Progenitor cell of endocrine pancreas (in vitro differentiated cells): ENCODE data around the gene EIF1. TPM values are rescaled to one million over a fixed set of nuclear protein-coding genes. Genes with fewer than 3 reads are reported as not detected.

ENCODE experiments used
- DNase-seq: peaks from one replicate; pipeline ENCODE4 v3.0.0; 2021; ENCODE audit warnings: low spot score; ENCODE audit not compliant: unreplicated experiment
- H3K27ac Mint-ChIP-seq: 2 replicates; pipeline ENCODE4 v1.8.0; 2021; ENCODE audit warnings: mild to moderate bottlenecking, moderate library complexity, mixed read lengths
- H3K27me3 Mint-ChIP-seq: 2 replicates; pipeline ENCODE4 v1.8.0; 2021; ENCODE audit warnings: mixed read lengths
- H3K36me3 Mint-ChIP-seq: 2 replicates; pipeline ENCODE4 v1.8.0; 2022; ENCODE audit warnings: mixed read lengths; ENCODE audit not compliant: insufficient read depth
- H3K4me1 Mint-ChIP-seq: 2 replicates; pipeline ENCODE4 v1.8.0; 2021; ENCODE audit warnings: low read depth, mixed read lengths
- H3K4me3 Mint-ChIP-seq: 2 replicates; pipeline ENCODE4 v1.8.0; 2021; ENCODE audit warnings: low read depth, mild to moderate bottlenecking, moderate library complexity, mixed read lengths
- H3K9me3 Mint-ChIP-seq: 2 replicates; pipeline ENCODE4 v1.8.0; 2021; ENCODE audit warnings: low read depth, mixed read lengths
- total RNA-seq: library from RNA; stranded (reverse); gene quantifications from 2 replicates; pipeline ENCODE4 v1.2.1, GENCODE V29; 2021
- TF ChIP-seq, protein P1 (sequence below): fragments of 200-600 bp; sonication (generic); IDR thresholded peaks from one replicate; pipeline ENCODE4 v1.5.0; 2021; ENCODE audit warnings: antibody characterized with exemption, mild to moderate bottlenecking; ENCODE audit not compliant: unreplicated experiment

Gene EIF1
- total RNA-seq, 1 donor from 2014 or later, result 622 TPM

DNA sequence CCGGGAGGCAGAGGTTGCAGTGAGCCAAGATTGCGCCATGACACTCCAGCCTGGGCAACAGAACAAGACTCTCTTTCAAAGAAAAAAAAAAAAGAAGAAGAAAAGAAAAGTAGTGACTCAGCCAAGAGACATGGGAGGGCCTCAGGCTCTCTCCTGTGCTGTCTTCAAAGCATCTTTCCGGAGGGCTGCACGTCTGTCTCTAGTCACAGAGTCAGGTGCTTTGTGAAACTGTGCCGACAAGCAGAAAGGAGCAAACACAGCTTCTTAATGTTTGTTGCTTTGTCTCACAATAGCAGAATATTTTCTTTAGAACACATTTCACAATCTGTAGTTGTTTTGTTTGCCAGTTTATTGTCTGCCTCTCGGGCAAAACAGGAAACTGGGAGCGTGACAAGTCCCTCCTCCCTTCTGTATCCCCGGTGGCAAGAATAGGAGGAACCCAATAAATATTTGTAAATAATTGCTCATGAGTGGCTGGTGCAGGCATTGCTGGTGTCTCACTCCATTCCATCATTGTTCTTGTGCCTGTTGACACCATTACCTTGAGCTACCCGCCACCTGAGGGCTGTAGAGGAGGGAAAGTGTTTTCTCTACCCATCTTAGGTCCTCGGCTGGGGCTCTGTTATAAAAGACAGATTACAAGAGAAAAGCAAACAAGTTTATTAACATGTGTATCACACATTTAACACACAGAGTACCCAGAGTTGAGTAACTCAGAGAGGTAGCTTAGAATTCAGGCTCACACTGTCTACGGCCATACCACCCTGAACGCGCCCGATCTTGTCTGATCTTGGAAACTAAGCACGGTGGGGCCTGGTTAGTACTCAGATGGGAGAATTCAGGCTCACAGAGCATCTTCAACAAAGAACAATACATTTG is 29.0 kb downstream of the EIF1 start:
- no peaks in the 10 kb centered on the region for H3K36me3 Mint-ChIP-seq
- peaks cover 9% of the 10 kb centered on the region for H3K27me3 Mint-ChIP-seq
- H3K9me3 Mint-ChIP-seq, result no peaks in the 10 kb centered on the region
- TF ChIP-seq, protein P1, sequence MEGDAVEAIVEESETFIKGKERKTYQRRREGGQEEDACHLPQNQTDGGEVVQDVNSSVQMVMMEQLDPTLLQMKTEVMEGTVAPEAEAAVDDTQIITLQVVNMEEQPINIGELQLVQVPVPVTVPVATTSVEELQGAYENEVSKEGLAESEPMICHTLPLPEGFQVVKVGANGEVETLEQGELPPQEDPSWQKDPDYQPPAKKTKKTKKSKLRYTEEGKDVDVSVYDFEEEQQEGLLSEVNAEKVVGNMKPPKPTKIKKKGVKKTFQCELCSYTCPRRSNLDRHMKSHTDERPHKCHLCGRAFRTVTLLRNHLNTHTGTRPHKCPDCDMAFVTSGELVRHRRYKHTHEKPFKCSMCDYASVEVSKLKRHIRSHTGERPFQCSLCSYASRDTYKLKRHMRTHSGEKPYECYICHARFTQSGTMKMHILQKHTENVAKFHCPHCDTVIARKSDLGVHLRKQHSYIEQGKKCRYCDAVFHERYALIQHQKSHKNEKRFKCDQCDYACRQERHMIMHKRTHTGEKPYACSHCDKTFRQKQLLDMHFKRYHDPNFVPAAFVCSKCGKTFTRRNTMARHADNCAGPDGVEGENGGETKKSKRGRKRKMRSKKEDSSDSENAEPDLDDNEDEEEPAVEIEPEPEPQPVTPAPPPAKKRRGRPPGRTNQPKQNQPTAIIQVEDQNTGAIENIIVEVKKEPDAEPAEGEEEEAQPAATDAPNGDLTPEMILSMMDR, result no peak
- no peaks in the 10 kb centered on the region for H3K4me1 Mint-ChIP-seq
- DNase-seq, result no peak
- no peak overlapping the region for H3K4me3 Mint-ChIP-seq
- H3K27ac Mint-ChIP-seq, result no peak overlapping the region

DNA sequence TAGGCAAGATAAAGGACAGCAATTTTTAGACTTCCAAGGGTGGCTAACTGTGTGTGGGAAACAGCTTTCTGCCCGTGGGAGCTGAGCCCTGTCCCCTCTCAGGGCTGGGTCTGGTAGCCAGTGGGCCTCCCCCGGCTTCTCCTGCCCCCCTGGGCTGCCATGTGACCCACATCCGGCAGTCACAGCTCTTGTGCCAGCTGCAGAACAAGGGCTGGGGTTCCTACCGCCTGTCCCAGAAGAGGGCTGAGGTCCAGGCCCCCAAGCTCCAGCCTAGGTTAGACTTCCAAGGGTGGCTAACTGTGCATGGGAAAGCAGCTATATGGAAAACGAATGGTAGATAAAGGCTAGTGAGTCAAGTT is 29.6 kb downstream of the EIF1 start:
- no peaks in the 10 kb centered on the region for H3K4me1 Mint-ChIP-seq
- peaks cover 9% of the 10 kb centered on the region for H3K27me3 Mint-ChIP-seq
- H3K9me3 Mint-ChIP-seq, result no peaks in the 10 kb centered on the region
- H3K27ac Mint-ChIP-seq, result no peak overlapping the region
- DNase-seq, result no peak
- no peak overlapping the region for H3K4me3 Mint-ChIP-seq
- TF ChIP-seq, protein P1, result no peak
- H3K36me3 Mint-ChIP-seq, result no peaks in the 10 kb centered on the region

DNA sequence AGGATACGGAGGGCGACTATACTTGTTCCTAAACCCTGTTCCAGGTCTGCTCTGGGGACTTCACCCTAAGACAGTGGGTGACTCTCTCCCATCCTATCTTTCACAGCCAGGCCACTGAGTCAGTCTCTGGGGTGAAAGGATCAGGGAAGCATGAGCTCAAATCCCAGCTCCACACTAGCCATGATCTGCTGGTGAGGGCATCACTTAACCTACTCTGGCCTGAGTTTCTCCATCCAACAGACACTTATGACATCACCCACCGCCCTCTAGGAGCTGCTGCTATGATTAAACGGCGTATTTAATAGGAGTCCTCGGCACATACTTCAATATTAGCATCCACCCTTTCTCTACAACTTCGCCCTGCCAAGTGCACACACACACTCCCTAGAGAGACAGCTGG is 33.5 kb downstream of the EIF1 start:
- TF ChIP-seq, protein P1, result no peak
- peaks cover 3% of the 10 kb centered on the region for H3K27me3 Mint-ChIP-seq
- DNase-seq, result no peak
- no peak overlapping the region for H3K27ac Mint-ChIP-seq
- no peak overlapping the region for H3K4me3 Mint-ChIP-seq
- H3K4me1 Mint-ChIP-seq, result no peaks in the 10 kb centered on the region
- H3K36me3 Mint-ChIP-seq, result no peaks in the 10 kb centered on the region
- no peaks in the 10 kb centered on the region for H3K9me3 Mint-ChIP-seq

DNA sequence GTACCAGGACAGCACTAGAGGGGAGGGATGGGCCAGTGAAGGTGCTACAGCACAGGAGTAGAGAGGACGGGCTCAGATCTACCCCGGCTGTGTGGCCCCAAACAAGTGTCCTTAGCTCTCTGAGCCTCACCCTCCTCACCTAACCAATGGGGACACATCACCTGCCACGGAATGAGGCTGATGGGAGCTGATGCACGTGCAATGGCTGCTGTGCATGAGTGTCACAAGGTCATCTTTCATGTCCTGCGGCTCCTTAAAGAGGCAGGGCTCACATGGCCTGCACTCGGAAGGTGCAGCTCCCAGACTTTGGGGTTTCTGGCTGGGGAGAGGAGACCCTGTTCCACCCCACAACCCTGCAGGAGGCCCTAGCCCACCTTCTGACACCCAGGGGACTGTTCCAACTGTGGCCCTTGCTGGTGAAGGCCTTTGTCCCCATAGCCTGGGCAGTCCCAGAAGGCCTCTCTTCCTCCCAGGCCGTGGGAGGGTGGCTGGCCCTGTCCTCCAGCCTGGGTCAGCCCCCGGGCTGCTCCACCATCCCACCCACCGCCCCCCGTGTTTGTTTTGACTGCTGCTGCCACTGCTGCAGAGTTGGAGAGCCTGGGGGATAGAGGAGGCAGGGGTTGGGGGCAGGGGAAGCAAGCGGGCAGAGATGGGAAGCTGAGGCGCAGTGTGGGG is 35.3 kb downstream of the EIF1 start:
- TF ChIP-seq, protein P1, result no peak
- Mint-ChIP-seq H3K9me3 (no peaks in the 10 kb centered on the region), H3K36me3 (no peaks in the 10 kb centered on the region), H3K4me1 (no peaks in the 10 kb centered on the region), H3K27me3 (no peaks in the 10 kb centered on the region), H3K4me3 (no peak overlapping the region), H3K27ac (no peak overlapping the region)
- DNase-seq, result no peak

DNA sequence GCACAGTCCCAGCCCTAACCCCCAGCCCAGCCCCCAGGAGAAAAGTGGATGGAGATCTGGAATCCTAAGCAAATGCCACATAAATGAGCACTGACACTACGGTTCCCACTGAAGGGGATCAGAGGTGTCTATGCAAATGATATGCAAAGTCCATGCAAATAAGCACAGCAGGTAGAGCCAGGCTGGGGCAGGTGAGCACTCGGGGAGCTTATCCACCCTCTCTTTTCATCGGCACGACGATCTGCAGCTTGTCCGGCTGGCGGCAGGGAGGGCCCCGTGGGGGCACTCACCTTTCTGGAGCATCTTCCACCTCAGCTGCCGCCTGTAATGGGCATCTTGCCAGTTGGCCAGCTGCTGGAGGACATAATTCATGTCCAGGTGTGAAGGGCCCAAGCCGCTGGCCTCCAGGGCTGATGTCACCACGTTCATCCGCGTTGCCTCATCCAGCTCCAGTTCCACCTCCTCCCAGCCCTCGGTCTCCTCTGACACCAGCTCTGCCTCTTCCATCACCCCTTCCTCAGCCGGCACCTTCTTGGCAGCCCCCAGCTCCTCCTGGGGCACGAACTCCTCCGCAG is 35.9 kb downstream of the EIF1 start:
- H3K4me3 Mint-ChIP-seq, result no peak overlapping the region
- no peak for DNase-seq
- no peaks in the 10 kb centered on the region for H3K36me3 Mint-ChIP-seq
- TF ChIP-seq, protein P1, result no peak
- H3K9me3 Mint-ChIP-seq, result no peaks in the 10 kb centered on the region
- H3K27me3 Mint-ChIP-seq, result no peaks in the 10 kb centered on the region
- H3K27ac Mint-ChIP-seq, result no peak overlapping the region
- no peaks in the 10 kb centered on the region for H3K4me1 Mint-ChIP-seq
